HG02610 (cell line): ENCODE data around the gene PLAGL1.
"Not testable (repeated sequence)": the region's sequence is repeated elsewhere in the genome, so short reads cannot be mapped to it uniquely, and the experiment has no call there.

Experiments used
- ATAC-seq: cut with Tn5 transposase; IDR thresholded peaks from one replicate; pipeline ENCODE4 v1.9.1; 2021; ENCODE audit warnings: mild to moderate bottlenecking, moderate library complexity; ENCODE audit not compliant: unreplicated experiment

PLAGL1 gene

DNA sequence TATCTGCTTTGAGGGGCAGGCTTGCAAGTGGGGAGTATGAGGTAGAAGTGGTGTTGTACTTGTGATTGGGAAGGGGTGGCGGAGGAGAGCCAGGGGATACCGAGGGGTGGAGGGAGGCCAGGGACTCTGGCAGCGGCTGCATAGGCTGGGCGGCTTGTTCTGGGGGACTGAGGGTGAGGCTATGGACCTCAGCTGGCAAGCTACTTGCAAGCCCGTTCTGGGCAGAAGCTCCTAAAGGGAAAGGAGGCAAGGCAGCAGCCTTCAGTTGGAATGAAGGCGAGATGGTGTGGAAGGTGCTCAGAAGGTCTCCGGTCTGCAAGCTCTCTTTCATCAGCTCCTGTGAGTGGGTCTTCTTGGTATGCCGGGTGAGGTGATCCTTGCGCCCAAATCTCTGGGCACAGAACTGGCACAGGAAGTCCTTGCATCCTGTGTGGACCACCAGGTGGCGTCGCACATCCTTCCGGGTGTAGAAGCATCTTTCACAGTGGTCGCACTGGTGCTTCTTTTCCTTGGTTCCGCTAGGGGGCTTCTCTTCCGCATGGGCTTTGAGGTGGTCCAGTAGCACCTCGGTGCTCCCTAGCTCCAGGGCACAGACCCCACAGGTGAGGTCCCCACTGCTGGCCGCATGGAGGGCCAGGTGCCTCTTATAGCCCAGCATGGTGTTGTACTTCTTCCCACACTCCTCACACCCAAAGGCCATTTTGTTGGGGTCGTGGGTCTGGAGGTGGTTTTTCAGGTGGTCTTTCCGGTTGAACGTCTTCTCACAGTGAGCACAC, 66.0 kb downstream of the PLAGL1 start:
- no peak for ATAC-seq

DNA sequence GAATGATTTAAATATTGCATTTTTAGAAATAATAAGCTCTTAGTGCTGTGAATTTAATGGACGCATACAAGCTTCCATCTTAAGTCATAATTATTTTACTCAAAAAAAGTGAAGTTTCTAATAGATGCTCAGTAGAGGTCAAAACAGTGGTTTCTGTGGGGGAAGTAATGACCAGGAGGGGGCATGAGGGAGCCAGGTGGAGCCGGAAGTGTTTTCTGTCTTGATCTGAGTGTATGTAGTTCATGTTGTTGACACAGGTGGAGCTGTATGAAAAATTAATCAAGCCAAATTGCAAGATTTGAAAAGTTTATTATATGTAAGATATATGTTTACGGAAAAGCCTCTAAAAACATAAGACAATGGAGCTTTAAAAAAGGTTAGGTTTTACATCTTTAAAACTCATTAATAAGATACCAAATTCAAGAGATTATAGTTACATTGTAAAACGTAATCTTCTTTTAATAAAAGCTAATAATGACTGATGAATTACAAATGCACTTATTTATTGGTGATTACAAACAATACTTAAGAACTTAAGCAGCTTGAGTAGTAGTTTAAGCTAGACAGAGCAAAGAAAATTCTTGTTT, 68.0 kb downstream of the PLAGL1 start:
- ATAC-seq: peak; percentile 98

DNA sequence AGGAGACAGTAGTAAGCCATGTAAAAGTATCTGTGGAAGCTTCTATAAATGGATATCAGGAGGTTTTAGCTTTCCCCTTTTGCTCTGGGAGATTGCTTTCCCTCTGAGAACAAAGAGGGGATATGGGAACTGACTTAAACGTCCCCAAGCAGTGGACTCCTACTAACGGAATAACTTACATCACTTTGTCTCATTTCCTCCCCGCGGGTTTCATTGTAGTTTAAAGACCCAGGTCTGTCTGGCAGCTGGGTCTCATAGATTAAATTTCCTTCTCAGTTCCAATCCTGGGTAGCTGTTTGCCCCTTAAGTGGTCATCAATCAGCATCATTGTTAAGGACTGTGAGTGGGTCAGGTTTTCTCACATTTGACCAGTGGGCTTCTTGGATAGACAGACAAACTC, 68.7 kb downstream of the PLAGL1 start:
- ATAC-seq: no peak

DNA sequence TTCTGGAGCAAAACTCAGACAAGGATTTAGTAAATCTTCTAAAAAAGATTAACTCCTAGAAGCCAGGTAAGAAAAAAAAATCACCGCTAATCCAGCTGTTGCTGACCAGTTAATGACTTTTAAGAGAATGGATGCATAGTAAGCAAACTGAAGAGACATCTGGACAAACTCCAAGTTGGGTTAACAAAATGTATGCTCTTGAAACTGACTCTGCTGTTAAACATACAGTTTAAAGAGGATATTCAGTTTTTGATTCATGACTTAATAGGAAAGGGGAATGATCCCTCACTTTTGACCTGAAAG, 70.4 kb downstream of the PLAGL1 start:
- ATAC-seq: no peak

DNA sequence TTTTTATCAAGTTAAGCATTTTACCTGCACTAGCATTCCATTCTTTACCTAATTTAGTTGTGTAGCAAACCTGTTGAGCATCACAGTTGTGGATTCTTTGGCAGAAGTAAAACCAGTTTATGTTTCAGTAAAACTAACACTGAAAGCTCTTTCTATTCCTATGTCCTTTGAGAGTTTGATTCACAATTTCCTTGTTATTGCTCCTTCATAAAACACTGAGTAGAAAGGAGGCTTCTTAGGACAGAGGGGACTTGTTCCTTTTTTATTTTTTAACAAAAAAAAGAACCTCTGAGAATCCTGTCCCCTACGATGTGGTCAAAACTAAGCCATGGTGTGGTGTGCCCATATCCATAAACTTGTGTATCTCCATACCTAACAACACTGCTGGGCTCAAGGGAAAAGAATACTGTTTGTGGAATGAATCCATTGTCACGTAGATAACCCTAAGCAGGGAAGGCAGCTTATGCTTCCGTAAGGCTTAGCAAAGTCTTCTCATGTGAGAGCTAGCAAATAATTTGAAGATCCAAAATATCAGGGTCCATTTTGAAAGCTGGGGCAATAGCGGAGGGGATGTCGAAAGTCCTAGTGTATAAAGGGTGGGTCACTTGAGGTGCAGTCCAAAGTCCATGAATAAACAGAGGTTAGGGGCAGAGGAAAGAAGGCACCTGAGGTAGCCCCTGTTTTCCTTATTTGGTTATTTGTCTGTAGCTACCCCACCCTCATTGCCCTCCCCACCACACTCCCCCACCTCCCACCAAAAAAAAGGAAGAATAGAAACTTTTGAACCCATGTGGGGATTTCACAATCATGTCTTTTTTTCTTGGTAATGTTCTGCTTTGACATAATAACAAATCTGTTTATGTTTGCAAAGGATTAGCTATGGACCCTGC, 71.0 kb downstream of the PLAGL1 start:
- ATAC-seq: no peak

DNA sequence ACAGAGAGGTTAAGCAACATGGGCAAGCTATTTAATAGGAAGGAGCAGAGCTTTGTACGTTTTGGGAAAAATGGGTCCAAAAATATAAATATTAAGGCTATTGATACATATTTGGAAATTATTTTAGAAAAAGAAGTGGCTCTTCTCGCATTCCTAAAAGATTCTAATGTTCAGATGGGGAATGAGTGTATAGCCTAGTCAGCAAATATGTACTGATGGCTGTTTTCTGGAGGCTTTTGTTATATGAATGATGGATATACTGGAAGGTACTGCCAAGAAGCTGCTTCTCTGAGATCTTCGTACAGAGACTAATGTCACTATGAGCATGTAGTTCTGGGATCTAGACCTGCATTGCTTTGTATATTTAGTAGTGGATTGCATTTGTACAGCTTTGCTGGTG, 71.7 kb downstream of the PLAGL1 start:
- no peak for ATAC-seq

DNA sequence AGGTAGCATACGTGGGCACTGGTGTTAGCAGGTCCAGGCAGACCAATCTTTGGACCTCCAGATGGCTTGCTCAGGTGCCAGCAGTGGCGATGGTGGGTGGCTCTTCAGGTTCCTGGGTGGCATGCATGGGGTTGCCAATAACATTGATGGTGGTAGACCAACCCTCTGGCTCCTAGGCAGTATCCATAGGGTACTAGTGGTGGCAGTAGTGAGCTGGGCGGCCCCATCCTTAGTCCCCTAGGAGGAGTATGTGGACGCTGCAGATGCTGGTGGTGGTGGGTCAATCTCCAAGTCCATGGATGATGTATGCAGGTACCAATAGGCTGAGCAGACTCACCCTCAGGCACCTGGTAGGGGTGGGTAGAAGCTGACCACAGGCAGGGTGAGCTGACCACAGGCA, 73.2 kb downstream of the PLAGL1 start:
- no peak for ATAC-seq

DNA sequence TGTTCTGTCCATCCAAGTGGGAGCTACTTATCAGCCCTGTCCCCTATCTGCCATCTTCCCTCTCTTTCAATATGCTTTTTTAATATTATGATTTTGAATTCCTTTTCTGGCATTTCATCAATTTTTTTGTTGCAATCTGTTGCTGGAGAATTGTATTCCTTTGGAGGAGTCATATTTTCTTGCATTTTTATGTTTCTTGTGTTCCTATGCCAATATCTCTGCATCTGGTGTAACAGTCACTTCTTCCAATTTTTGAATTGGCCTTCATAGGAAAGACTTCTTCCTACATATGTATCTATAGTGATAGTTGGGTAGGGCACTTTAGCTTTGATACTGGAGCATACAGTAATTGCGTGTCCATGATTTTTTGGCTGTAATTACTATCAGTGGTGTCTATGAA, 73.7 kb downstream of the PLAGL1 start:
- no peak for ATAC-seq

DNA sequence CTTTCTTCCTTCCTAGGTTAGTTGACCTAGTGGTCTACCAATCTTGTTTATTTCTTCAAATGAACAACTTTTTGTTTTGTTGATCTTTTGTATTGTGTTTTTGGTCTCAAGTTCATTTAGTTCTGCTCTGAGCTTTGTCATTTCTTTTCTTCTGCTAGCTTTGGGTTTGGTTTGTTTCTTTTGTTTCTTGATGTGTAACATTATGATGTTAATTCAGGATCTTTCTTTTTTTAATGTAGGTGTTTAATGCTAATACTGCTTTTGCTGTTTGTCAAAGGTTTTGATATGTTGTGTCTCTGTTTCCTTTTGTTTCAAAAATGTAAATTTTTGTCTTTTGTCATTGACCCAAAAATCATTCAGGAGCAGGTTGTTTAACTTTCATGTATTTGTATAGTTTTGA, 78.1 kb downstream of the PLAGL1 start:
- no peak for ATAC-seq

DNA sequence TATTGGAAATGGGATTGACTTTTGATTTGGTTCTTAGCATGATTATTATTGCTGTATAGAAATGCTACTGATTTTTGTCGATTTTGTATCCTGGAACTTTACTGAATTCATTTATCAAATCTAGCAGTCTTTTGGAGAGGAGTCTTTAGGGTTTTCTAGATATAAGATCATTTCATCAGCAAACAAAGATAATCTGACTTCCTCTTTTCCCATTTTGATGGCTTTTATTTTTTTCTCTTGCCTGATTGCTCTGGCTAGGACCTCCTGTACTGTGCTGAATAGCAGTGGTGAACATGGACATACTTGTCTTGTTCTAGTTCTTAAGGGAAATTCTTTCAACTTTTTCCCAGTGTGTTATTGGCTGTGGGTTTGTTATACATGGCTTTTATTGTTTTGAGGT, 79.2 kb downstream of the PLAGL1 start:
- no peak for ATAC-seq

DNA sequence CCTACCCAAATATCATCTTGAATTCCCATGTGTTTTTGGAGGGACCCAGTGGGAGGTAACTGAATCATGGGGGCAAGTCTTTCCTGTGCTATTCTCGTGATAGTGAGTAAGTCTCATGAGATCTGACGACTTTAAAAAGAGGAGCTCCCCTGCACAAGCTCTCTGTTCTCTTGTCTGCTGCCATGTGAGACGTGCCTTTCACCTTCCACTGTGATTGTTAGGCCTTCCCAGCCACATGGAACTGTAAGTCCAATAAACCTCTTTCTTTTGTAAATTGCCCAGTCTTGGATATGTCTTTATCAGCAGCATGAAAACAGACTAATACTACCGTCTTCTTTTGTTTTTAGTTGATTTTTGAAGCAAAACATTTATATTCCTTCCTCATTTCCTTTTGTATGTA, 91.0 kb downstream of the PLAGL1 start:
- not testable (repeated sequence) for ATAC-seq

DNA sequence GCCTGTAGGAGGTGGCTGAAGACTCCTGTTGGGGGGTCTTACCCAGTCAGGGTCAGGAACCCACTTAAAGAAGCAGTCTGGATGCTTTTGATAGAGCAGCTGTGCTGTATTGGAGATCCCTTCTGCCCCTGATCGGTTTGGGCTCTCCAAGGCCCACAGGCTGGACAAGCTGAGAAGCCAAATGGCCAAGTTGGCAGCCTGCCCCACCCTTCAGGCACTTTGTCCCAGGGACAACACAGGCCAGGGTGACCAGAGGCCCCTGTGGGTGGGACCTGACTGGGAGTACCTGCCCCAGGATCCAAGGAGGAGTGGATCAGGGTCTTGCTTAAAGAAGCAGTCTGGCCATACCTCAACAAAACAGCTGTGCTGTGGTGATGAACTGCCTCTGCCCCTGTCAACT, 95.4 kb downstream of the PLAGL1 start:
- no peak for ATAC-seq

DNA sequence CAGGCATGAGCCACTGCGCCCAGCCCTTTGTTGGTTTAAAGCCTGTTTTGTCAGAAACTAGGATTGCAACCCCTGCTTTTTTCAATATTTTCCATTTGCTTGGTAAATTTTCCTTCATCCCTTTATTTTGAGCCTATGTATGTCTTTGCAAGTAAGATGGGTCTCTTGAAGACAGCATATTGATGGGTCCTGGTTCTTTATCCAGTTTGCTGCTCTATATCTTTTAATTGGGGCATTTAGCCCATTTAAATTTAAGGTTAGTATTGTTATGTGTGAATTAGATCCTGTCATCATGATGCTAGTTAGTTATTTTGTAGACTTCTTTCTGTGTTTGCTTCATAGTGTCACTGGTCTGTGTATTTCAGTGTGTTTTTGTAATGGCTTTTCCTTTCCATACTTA, 97.0 kb downstream of the PLAGL1 start:
- ATAC-seq: no peak

DNA sequence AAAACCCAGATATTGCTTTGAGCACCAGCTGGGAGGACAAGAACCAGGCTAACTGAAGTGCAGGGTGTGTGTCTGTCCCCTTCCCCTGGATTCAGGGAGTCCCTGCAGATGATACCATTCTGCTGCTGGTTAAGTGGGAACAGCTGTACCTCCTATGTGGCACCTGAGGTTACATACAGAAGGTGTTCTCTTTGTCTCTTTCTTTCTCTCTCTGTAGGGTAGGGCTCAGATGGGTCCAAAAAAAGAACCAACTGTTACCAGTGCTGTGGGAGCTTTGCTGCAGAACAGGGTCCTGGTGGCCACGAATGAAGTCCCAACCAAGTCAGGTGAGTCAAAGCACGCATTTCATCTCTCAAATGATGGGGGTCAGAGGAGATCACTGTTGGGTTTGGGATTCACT, 105.2 kb downstream of the PLAGL1 start:
- no peak for ATAC-seq

DNA sequence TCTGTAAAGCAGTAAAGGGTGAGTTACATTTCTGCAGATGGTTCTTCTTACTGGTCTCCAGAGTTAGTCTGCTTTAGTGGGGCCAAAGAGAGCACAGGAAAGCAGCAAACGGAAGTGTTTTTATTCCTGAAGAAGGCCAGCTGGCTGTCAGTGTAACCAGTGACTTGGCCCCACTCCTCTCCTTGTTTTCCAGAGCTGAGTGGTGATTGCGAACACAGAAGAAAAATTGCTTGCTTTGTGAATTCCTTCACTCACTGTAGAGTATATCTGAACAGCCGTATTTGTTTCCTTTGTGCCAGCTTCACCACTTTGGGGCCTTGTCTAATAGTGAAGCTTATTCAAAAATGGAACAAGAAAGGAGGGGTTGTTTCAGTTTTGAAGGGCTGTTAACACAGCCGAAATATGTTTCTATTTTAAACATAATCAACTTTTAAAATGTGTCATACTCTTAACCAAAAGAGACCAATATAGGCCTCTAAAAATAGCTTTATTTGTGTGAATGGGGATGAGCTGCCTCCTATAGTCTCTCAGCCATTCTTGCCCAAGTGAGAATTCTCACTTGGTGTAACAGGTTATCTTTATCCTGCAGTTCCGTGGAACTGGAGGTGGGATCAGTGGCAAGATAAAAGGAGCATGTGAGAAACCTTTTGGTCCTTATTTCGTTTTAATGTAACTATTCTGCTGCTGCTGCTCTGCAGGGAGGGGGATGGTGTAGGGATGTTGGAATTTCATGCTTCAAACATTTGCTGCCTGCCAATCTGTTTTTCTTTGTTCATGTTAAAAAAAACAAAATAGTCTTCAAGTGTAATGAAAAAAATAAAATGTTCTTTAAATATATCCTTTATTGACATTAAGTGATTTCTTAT, 105.9 kb downstream of the PLAGL1 start:
- peak; percentile 98 for ATAC-seq

DNA sequence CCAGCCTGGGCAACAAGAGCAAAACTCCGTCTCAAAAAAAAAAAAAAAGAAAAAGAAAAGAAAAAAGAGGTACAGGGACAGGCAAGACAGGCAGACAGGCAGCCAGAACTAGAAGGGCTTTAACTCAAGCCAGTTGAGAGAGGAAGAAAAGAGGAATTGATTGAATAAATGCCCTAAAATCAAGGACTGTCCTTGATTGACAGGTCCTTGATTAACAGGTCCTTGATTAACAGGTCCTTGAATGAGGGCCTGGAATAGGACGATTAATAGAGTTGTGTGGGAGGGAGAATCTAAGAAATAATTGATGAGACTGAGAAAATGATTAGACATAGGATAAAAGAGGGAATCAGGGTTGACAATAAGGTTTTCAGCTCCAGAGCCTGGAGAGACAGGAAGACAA, 107.7 kb downstream of the PLAGL1 start:
- ATAC-seq: no peak

DNA sequence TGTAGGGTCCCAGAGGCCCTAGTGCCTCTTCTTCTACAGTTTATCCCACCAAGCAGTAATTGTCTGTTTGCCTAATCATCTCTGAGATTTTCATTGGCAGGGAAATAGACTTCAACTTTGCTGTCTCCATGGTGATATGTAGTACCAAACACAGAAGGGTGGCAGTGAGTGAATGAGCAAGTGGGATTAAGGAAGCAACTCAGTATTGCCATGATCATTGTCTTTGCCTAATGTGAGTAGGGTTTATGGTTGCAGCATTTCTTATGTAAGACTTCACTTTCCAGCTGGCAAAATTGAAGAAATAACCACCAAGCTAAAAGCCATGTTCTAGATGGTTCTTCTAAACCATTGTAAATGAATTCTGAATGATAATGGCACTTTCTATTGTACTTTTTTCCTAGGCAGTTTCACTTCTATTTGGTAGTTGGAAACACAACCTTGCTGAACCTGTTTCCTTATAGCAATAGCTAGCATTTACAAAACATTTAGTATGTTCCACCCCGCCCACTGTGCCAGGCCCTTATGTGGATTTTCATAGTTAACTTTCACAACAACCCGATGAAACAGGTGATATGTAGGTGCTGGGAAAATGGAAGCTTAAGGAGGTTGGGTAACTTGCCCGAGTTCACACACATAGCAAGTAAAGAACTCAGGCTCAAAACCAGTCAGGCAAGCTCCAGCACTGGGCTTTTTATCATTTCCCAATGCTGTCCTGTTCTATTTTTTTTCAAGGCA, 111.8 kb downstream of the PLAGL1 start:
- no peak for ATAC-seq

DNA sequence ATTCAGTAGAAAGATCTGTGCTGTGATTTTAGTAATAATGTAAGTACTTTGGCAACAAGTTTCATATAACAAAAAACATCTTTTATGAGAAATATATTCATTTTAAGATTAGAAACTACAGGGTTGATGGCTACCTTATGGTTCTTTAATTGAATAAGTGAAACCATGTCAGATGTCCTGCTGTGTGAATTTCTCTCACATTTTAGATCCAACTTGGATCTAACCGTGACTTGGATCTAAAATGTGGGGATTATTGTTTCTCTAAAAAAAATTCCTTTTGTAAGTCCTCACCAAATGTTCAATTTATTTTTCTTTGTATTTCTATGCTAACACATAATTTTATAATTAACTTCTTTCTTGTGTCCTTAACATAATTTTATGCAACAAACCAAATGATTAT, 113.4 kb downstream of the PLAGL1 start:
- ATAC-seq: no peak
